DOHH2 (cell line): ENCODE measurements around the gene GARIN6.

Experiments used
- EZH2phosphoT487 ChIP-seq: fragments of 200-600 bp; sonication (generic); IDR thresholded peaks from 2 replicates; pipeline ENCODE4 v1.6.1; 2017; ENCODE audit warnings: borderline replicate concordance, mild to moderate bottlenecking, antibody characterized with exemption, low read length, moderate library complexity, mixed read lengths
- TF ChIP-seq, protein P1 (sequence below): fragments of 200-600 bp; sonication (generic); IDR thresholded peaks from one replicate; pipeline ENCODE4 v1.5.1; 2014; ENCODE audit warnings: antibody characterized with exemption, mild to moderate bottlenecking, low read depth, low read length; ENCODE audit not compliant: poor library complexity, severe bottlenecking

DNA sequence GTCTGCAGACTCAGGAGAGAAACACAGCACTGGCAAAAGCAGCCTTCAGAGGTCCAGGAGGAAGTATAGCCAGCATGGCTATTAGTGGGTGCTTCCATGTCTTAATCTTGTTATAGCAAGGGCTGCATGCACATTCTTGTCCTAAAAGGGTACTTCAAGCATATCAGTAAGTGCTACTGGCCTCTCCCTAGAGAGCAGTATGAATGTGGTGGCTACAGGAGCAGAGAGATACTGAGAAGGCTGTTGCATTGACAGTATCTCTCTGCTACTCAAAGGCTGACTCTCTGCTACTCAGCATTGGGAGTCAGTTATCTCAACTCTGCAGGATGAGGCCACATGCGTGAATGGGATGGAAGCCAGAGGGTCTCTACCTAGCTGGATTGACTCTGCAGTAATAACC lies 2.0 kb downstream of the GARIN6 start:
- TF ChIP-seq EZH2phosphoT487, result no peak
- TF ChIP-seq, protein P1, sequence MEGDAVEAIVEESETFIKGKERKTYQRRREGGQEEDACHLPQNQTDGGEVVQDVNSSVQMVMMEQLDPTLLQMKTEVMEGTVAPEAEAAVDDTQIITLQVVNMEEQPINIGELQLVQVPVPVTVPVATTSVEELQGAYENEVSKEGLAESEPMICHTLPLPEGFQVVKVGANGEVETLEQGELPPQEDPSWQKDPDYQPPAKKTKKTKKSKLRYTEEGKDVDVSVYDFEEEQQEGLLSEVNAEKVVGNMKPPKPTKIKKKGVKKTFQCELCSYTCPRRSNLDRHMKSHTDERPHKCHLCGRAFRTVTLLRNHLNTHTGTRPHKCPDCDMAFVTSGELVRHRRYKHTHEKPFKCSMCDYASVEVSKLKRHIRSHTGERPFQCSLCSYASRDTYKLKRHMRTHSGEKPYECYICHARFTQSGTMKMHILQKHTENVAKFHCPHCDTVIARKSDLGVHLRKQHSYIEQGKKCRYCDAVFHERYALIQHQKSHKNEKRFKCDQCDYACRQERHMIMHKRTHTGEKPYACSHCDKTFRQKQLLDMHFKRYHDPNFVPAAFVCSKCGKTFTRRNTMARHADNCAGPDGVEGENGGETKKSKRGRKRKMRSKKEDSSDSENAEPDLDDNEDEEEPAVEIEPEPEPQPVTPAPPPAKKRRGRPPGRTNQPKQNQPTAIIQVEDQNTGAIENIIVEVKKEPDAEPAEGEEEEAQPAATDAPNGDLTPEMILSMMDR, result no peak
